ENCODE measurements around the gene SWAP70. TPM values are rescaled to one million over a fixed set of nuclear protein-coding genes. Genes with fewer than 3 reads are reported as not detected.

SWAP70 gene
- total and polyA plus RNA-seq, 10 of the 15 experiments (the other 5 are each of a cell fraction or from before 2014, with no cell fraction given) = 20.6 to 62.4 (median 41.7) TPM

- Histone ChIP-seq H3K79me2 (ENCODE audit: control insufficient read depth, insufficient read depth, low read length) (no peaks in the 10 kb centered on the region), H3K36me3 (ENCODE audit: control insufficient read depth in 2 of 2, insufficient read depth in 2 of 2, low read length in 1 of 2) (no peaks in the 10 kb centered on the region), H3K9ac (ENCODE audit: control insufficient read depth, insufficient read depth, low read length) (no peak overlapping the region), H3K9me3 (replicated peaks; ENCODE audit: control insufficient read depth, insufficient read depth, low read length) (no peaks in the 10 kb centered on the region; the same call in 2 of the 3 replicates), H4K20me1 (ENCODE audit: control insufficient read depth, insufficient read depth) (no peaks in the 10 kb centered on the region), H3K27me3 (replicated peaks in 1 of 2; ENCODE audit: control insufficient read depth in 2 of 2, insufficient read depth in 2 of 2, low read length in 1 of 2) (no peaks in the 10 kb centered on the region), H3K27ac (ENCODE audit: control insufficient read depth, insufficient read depth) (no peak overlapping the region), H3K4me1 (ENCODE audit: control insufficient read depth, insufficient read depth, low read length) (no peaks in the 10 kb centered on the region), H3K4me2 (ENCODE audit: control insufficient read depth, insufficient read depth) (no peak overlapping the region), H3K4me3 (no peak overlapping the region), H2AFZ (ENCODE audit: control insufficient read depth, low read depth, low read length) (no peak overlapping the region)
- peak; percentile 36; the same call in 1 of the 3 replicates for ATAC-seq
- intact Hi-C loops (cut with micrococcal nuclease; ENCODE audit: unreplicated experiment) (no loop called here), in situ Hi-C loops (cut with MboI) (no loop called here)
- BruUV-seq (replicated peaks) = no TSS peak
- TF ChIP-seq SIX5 (IDR thresholded peaks at IDR 0.05; ENCODE audit: low read depth, low read length, severe bottlenecking) (no peak), BMI1 (IDR thresholded peaks at IDR 0.05; ENCODE audit: borderline replicate concordance) (no peak), ZSCAN29 (IDR thresholded peaks at IDR 0.05) (no peak), SP1 (IDR thresholded peaks at IDR 0.05; ENCODE audit: low read depth, low read length) (no peak), CBFB (IDR thresholded peaks at IDR 0.05; ENCODE audit: low read depth) (no peak)
- ChIA-PET SMC1A (ENCODE audit: uncharacterized antibody, unreplicated experiment) (no interaction called here), POLR2A (no interaction called here), RAD21 (ENCODE audit: unreplicated experiment) (no interaction called here), CTCF (interaction anchor here (1.1 kb wide), 1 partner anchor 18 kb away, joined by 3 read pairs; no protein-coding TSS in a partner anchor)
- WGBS (ENCODE audit: insufficient coverage, insufficient replicate concordance, low lambda C conversion rate, missing lambda C conversion rate) = 46% methylated on average over 2 of the region's 2 CpGs
- DNase-seq (ENCODE audit: low read depth, low spot score) = no peak
- no peak for FAIRE-seq
Measured at GRCh38 chr11:9783986-9784385, 120.1 kb downstream of the SWAP70 start.

- no peak for DNase-seq (ENCODE audit: low read depth, low spot score)
- no peak overlapping the region for H3K9ac ChIP-seq (ENCODE audit: control insufficient read depth, insufficient read depth, low read length)
- no peak overlapping the region for H3K27ac ChIP-seq (ENCODE audit: control insufficient read depth, insufficient read depth)
- ATAC-seq = no peak
- H3K79me2 ChIP-seq (ENCODE audit: control insufficient read depth, insufficient read depth, low read length) = no peaks in the 10 kb centered on the region
- in situ Hi-C loops (cut with MboI) (no loop called here), intact Hi-C loops (cut with micrococcal nuclease; ENCODE audit: unreplicated experiment) (no loop called here)
- H3K4me1 ChIP-seq (ENCODE audit: control insufficient read depth, insufficient read depth, low read length) = no peaks in the 10 kb centered on the region
- ChIA-PET SMC1A (ENCODE audit: uncharacterized antibody, unreplicated experiment) (no interaction called here), CTCF (no interaction called here), POLR2A (no interaction called here), RAD21 (ENCODE audit: unreplicated experiment) (no interaction called here)
- H3K9me3 ChIP-seq (replicated peaks; ENCODE audit: control insufficient read depth, insufficient read depth, low read length) = no peaks in the 10 kb centered on the region; the same call in 2 of the 3 replicates
- H3K36me3 ChIP-seq (ENCODE audit: control insufficient read depth in 2 of 2, insufficient read depth in 2 of 2, low read length in 1 of 2) = no peaks in the 10 kb centered on the region
- H3K27me3 ChIP-seq (replicated peaks in 1 of 2; ENCODE audit: control insufficient read depth in 2 of 2, insufficient read depth in 2 of 2, low read length in 1 of 2) = no peaks in the 10 kb centered on the region
- no peaks in the 10 kb centered on the region for H4K20me1 ChIP-seq (ENCODE audit: control insufficient read depth, insufficient read depth)
- H3K4me2 ChIP-seq (ENCODE audit: control insufficient read depth, insufficient read depth) = no peak overlapping the region
- no peak for FAIRE-seq
- BruUV-seq (replicated peaks) = no TSS peak
- H3K4me3 ChIP-seq = no peak overlapping the region
- no peak overlapping the region for H2AFZ ChIP-seq (ENCODE audit: control insufficient read depth, low read depth, low read length)
- 87% methylated on average over 6 of the region's 6 CpGs for WGBS (ENCODE audit: insufficient coverage, insufficient replicate concordance, low lambda C conversion rate, missing lambda C conversion rate)
- TF ChIP-seq LARP7 (IDR thresholded peaks at IDR 0.05) = no peak
- no peak for TF ChIP-seq POLR2AphosphoS5 (IDR thresholded peaks at IDR 0.05; ENCODE audit: low read length)
- TF ChIP-seq TCF3 (IDR thresholded peaks at IDR 0.05; ENCODE audit: borderline replicate concordance, insufficient read depth, low read depth, low read length) = no peak
- TF ChIP-seq SP1 (IDR thresholded peaks at IDR 0.05; ENCODE audit: low read depth, low read length) = no peak
- no peak for TF ChIP-seq TBL1XR1 (IDR thresholded peaks at IDR 0.05; ENCODE audit: low read depth, low read length)
- no peak for TF ChIP-seq MEF2A (IDR thresholded peaks at IDR 0.05; ENCODE audit: insufficient read depth, low read depth, low read length)
- TF ChIP-seq SRF (IDR thresholded peaks at IDR 0.05; ENCODE audit: low read depth in 2 of 2, low read length in 2 of 2) = no peak
- TF ChIP-seq HDGF (IDR thresholded peaks at IDR 0.05) = no peak
- no peak for TF ChIP-seq ZNF207 (IDR thresholded peaks at IDR 0.05; ENCODE audit: borderline replicate concordance)
- no peak for TF ChIP-seq SPI1 (IDR thresholded peaks at IDR 0.05; ENCODE audit: borderline replicate concordance, insufficient read depth, low read depth, low read length)
- TF ChIP-seq E4F1 (IDR thresholded peaks at IDR 0.05; ENCODE audit: borderline replicate concordance, partially characterized antibody) = no peak
Measured at GRCh38 chr11:9784602-9785315, 120.9 kb downstream of the SWAP70 start.

Measured in GM12878 (cell line).